ENCODE data around the gene GPATCH2.
"Not testable (repeated sequence)": the region's sequence is repeated elsewhere in the genome, so short reads cannot be mapped to it uniquely, and the experiment has no call there.

Gene GPATCH2

DNA sequence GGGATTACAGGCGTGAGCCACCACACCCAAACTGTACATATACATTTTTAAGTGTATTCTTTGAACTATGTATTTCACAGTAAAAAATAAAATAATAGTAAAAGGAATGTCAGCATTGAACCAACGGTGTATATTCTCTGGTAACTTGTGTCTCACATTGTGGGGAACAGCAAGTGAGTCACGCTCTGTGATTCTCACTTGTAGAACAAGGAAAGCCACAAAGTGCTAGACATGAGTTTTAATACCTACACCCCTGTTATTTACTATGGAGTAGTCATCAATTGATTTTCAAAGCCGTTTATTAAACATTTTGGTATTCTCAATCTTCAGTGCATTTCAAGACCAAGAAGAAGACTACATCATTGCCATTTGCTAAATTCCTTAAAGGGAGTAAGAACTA lies 197.2 kb downstream of the GPATCH2 start:
- no peak for DNase-seq

DNA sequence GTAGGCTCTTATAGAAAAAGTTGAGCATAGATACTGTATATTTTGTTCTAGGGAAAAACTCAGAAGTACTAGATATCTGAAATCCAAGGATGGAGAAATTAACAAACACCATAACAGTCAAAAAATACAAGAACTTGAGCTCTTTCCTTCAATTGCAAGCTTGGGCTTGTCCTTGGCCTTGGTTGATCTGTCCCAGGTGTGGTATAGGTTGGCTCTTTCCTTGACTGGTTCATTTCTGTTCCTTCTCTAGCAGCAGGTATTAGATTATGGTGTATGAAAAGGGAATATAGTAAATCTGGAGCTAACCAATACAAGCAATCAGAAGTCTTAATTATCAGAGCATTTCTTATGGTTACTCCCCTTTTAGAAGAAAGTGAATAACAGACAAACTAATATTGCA lies 198.6 kb downstream of the GPATCH2 start:
- no peak for DNase-seq

DNA sequence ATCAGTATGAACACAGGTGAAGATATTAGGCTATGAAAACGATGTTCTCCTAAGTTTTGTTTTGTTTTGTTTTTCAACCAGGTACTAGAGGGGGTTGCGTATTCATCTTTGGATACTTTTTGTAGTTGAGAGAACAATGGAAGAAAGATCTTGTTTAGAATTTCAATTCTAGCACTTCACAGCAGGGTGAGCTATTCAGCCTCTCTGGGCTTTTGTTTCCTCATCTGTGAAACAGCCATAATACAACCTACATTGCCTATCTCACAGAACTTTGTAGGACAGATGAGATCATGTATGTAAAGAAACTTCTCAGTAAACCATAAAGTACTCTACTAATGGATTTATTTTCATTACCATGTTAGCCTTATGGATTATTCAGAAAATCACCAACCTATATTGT lies 199.5 kb downstream of the GPATCH2 start:
- no peak for DNase-seq

DNA sequence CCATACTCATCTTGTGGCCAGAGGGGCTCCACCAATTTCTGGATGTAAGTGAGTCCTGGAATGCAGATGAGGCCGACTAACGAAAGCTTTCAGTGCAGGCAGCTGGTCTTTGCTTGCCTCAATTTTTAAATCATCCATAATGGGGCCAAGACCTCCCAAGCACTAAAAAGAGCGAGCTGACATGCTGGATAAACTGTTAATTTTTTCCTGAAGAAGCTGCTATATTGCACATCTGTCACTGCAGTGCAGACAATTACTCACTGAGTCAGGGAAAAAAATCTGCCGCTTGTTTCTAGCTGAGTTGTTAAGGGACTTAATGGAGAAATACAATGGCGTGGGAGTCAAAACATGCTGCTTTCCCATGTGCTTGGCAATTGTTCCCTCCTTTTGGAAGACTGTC lies 205.5 kb downstream of the GPATCH2 start:
- DNase-seq, result no peak

DNA sequence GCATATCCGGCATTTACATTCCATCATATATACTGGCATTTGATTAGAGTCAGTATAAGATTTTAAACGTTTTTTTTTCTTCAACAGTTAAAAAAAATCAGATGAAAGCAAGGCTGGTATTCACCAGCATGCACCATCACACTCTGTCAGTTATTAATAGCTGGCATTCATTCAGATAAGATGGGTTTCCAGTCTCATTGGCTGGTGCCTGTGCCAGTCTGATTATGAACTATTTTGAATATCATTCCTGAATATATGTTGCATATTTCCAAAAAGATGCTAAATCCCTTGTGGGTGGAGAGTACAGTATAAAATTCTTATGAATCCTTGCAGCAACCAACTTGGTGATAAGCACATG lies 211.7 kb downstream of the GPATCH2 start:
- no peak for DNase-seq

DNA sequence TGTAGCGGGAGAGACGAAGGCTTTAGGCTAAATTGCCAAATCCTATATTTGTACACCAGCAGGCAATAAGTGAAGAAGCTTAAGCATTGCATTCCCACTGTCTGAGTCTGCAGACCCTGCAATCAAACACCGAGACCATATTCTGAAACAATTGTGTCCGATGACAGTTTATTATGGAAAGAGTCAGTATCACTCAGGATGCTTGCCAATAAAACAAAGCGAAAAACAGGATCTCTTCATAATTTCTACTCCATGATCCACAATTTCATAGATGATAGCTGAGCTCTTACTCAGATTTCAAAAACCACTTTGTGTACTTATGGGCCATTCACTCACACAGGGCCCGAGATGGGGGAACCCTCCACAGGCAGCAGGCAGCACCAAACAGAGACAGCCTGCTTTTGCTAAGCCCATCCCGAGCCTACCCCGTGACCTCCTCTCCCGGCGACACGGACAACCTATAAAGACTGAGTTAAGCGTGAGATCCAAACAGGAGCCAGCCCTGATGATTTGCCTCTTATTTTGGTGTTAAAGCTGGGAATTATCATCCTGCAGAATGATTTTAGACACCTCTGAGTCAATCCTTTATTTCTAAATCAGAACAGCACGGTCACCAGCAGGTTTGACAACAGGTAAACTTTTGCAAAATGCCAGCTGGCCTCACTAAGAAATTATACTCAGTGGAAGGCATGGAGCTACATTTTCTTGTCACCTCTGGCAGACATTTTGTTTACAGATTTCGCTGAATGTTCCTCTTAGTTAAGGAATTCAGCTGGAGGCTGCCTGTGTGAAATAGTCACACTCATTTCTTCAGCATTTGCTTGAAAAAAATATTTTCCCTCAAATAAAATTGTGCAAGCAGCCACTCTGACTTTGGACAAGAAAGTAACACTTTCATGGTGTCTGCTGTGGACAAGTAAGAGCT lies 212.4 kb downstream of the GPATCH2 start:
- DNase-seq, result no peak

DNA sequence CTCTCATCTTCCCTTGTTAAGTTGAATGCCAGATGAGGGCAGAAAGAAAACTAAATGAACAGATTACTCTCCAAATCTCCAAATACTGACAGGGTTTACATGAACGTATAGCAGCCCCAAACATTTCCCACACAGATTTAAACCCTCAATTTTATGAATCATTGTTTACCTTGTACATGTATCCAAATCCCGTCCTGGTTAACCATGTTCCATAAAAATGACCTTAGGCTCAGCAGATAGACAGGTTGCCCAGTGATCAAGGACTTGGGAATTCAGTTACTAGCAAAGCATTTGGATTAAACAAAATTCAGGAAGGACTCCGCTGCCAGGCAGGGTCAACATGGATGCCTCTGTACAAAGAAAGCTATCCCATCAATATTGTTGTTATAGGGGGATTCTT lies 213.5 kb downstream of the GPATCH2 start:
- DNase-seq, result no peak

DNA sequence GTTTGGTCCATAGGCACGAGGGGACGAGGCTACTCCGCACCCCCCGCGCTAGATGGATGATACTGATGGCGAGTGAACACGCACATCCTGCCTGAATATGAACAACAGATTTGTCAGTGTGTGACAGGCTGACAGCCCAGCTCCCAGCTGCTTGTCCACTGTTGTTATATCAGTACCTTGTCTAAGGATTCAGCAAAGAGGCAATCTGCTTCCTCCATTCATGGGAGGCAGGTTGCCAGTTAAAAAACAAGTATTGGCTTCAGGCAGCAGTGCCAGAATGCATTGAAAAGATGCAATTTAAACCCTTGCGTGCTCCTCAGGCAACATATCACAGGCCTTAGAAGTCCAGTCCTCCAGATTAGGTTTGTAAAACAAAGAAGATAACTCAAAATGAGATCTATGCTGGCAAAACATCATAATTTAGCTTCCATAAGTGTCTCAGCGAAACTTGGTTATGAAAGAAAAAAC lies 223.3 kb downstream of the GPATCH2 start:
- no peak for DNase-seq

DNA sequence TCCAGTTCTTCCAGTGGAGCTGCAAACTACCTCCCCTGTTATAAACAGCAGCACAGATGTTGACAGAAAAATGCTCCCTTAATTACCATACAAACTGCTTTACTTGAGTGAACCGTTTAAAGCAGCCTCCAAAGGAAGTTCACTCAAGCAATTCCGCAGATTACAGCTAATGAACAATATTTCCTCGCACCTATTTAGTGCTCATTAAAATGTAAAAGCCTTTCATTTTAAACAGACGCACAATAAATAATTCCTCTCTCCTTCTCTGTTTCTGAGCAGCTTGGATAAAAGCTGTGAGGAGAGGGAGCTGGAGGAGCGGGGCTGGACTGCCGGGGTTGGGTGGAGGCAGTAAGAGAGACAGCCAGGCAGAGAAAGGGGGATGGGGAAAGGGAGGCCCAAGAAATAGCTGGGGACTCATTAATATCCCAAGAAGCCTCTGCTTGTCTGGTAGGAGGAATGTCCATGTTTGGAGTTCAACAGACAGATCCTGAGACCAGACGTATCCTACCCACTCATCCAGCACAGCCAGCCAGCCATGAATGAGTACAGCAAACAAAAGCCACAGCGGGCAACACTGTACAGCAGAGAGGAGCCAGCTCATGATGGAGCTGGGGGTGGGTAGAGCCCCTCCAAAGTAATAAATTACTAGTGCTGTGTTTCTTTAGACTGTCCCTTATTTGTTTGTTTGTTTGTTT lies 227.7 kb downstream of the GPATCH2 start:
- DNase-seq, result no peak

DNA sequence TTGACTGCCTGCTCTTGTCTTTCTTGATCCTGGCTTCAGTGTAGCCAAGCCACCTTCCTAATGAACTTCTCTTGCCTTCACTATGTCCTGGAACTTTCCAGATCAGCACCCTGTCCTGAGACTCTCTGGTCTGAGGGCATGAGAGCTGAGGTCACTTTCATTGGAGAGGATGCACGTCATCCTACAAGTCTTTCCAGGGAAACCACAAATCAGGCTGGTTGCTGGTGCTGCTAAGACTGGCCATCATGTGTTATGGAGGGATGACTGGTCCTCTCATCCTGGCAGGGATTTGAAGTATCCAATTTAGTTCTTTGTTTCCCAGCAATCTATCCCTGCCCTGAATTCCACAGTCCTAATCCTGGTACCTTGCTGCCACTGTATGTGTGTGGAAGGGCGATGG lies 228.6 kb downstream of the GPATCH2 start:
- no peak for DNase-seq

DNA sequence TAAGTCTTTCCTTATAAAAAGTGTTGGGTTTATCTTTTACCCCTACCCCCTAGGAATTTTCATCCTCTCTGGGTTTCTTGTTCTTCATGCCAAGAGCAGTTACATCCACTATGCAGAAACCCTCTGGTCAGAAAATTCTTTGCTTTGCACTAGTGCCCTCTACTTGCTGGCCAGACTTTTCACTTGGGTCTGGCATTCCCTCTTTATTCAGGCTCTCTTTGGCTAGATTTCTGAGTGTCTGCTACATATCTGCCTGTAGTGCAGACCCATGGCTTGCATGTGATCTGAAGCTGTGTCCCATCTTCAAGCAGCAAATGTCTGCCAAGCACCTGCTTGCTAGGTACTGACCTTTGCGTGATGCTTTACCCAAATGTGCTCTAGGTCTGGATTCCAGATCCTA lies 237.0 kb downstream of the GPATCH2 start:
- DNase-seq, result no peak

DNA sequence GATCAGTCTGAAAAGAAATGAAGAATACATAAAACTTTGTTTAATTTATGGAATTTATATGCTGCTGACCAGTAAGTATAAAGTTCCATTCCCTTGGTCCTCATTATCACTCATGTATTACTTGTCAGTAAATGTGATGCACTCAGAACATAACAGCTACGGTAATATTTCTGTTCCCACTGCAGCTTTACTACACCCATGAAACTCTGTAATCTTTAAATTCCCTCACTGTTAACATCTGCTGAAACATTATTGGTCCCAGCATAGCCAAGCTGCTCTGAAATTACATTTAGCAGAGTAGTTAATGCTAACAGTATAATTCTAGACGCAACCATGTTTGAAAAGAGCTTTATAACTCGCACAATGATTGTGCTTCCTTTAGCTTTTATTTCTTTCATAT lies 238.4 kb downstream of the GPATCH2 start:
- no peak for DNase-seq

DNA sequence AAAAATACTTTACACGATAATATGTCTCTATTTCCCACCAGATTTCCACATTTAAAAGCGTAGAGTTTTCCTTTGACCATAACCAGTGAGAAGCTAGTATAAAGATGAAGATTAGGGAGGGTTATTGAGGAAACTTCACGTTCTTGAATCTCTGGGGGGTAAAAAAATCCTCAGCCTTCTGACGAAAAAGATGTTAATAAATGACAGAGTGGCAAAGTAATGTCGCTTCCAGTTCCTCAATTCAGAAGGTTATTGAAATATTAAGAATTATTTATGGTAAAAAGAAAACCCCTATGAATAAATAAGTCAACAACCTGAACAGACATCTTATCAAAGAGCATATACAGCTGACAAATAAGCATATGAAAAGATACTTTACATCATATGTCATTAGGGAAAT lies 241.0 kb downstream of the GPATCH2 start:
- no peak for DNase-seq

DNA sequence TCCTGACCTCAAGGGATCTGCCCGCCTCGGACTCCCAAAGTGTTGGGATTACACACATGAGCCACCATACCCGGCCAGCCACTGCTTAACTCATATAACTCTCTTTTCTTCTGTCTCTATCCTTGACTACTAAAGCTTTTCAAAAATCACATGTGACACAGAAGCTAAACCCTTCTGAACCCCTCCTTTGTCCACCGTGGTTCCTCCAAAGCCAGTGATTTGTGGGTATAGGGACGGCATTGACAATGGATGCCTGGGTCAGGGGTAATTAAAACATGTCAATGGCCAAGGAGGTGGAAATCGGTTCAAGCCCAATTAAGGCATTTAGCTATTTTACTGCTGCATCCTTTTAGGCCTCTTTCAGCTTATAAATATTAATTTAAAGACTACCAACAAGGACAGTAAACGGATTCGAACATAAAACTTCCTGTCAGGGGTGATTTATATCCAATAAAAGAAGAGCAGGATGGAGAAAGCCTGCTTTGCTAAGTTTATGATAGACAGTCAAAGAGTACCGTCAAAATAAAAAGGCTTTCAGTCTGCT lies 242.3 kb downstream of the GPATCH2 start:
- no peak for DNase-seq

DNA sequence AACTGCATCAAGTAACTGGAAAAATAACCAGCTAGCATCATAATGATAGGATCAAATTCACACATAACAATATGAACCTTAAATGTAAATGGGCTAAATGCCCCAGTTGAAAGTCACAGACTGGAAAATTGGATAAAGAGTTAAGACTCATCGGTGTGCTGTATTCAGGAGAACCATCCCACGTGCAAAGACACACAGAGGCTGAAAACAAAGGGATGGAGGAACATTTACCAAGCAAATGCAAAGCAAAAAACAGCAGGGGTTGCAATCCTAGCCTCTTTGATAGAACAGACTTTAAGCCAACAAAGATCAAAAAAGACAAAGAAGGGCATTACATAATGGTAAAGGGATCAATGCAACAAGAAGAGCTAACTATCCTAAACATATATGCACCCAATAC lies 249.1 kb downstream of the GPATCH2 start:
- DNase-seq, result not testable (repeated sequence)

DNA sequence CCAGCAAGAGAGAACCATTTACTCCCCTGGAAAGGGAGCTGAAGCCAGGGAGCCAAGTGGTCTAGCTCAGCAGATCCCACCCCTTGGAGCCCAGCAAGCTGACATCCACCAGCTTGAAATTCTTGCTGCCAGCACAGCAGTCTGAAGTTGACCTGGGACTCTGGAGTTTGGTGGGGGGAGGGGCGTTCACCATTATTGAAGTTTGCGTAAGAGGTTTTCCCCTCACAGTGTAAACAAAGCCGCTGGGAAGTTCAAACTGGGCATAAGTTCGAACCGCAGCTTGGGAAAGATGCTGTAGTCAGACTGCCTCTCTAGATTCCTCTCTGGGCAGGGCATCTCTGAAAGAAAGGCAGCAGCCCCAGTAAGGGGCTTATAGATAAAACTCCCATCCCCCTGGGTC lies 251.1 kb downstream of the GPATCH2 start:
- not testable (repeated sequence) for DNase-seq

DNA sequence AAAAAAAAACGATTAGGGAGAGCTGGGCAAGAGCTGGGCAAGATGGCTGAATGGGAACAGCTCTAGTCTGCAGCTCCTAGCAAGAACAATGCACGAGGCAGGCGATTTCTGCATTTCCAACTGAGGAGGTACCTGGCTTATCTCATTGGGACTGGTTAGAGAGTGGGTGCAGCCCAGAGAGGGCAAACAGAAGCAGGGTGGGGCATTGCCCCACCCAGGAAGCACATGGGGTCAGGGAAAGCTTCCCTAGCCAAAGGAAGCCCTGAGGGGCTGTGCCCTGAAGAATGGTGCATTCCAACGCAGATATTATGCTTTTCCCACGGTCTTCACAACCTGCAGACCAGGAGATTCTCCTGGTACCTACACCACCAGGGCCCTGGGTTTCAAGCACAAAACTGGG lies 251.6 kb downstream of the GPATCH2 start:
- DNase-seq, result no peak

All from T-helper 1 cell (primary cell).